HS-27A (cell line): ENCODE results near the gene SNHG17.
"Not testable (repeated sequence)": the region's sequence is repeated elsewhere in the genome, so short reads cannot be mapped to it uniquely, and the experiment has no call there.

Experiments used
- DNase-seq: peaks from one replicate; pipeline ENCODE4 v3.0.0-alpha.2; 2012; ENCODE audit warnings: low read depth, missing footprints

SNHG17 gene

DNA sequence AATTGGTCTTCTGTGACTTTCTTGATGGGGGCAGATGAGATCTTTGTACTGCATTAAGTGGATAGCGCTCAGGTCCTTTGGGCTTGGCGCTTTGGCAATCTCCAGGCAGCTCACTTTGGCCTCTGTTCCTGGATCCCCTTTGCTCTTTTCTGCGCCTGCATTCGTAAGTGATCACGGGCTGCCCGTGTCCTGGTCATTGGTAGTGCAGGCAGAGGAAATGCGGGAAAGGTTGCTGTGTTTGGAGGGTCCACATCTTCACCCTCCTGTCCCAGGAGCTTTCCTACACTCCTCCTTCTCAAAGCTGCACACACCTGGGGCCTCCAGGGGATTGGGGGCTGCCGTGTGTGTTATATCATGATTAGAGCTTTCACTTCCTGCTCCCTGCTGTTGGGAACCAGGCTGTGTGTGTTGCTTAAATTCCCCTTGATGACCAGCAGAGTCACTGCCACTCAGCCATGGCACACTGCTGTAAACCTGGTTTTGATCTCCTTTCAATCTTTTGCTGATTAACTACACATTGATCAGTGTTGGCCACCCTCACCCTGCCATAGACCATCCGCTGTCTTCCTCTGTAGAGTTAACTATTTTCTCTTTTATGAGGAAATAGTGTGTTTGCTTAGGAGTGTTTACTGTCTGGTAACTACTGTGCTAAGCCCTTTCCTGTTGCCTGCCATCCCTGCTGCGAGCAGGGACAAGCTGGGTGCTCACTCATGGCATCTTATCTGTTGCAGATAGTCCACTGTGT is 13.0 kb upstream of the SNHG17 start:
- no peak for DNase-seq

DNA sequence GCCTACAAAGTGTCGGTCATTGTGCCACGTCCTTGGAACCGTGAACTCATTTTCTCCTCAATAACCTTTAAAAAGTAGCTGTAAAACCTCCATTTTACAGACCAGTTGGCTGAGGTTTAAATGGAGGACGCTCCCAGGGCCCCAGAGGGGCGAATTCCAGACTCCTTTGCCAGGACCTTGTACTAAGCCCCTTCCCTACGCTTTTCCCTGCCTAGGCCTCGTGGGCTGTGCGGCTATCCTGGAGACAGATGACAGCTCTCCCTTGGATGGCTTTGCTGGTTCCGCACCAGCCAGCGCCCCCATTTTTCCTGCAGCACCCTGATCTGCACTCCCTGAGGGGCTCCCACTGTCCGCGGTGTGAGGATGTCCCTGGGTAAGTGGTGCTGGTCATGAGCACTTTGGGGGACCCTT is 12.1 kb upstream of the SNHG17 start:
- no peak for DNase-seq

DNA sequence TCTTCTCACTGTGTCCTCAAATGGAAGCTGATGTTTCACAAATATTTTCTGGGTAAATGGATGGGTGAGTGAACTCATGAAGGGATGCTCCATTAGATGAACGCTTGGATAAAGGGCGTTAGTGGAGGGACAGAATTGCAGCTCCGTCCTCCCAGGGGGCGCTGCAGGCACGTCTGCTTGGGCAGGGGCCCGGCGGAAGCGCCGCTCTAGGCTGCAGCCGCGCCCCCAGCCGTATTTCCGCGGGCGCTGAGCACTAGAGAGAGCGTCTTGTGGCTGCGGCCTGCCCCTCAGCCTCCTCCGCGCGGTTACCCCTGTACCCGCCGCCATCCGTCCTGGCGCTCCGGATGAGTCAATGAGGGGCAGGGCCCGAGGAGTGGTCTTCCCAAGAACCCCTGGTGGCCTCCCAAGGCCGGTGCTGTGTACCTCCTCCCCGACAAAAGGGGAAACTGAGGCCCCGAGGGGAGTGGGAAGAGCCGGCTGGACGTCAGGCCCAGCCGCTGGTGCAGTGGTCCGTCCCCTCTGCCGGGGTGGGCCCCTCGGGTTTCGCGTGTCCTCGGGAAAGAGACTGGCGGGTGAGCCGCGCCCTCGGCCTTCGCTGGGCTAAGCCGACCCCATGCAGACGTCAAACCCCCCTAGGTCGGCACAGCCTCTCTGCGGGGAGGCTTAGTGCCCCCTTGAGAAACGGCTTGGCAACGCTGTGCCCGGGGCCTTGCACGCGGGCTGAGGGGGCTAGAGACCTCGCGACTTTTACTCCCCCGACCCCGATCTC is 11.5 kb upstream of the SNHG17 start:
- peak; percentile 77 for DNase-seq

DNA sequence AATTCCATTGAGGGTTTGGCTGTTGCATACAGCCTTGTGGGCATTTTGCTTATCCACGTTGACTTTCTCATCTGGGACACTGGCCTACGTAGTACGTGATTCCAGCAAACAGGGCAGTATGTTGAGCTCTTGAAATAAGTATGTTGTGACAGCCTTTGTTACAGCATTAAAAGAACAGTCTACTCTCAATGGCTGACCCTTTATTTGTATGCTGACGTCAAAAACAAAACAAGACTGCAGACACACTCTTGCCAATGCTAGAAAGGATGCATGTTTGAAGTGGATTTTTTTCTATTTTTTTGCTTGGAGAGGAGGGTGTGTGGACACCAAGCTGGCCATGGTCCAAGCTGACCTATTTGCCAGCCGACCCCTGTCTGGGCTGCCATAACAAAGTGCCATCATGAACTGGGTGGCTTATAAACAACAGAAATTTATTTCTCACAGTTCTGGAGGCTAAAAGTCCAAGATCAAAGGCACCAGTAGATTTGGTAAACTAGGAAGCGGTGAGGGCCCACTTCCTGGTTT is 10.8 kb upstream of the SNHG17 start:
- no peak for DNase-seq

DNA sequence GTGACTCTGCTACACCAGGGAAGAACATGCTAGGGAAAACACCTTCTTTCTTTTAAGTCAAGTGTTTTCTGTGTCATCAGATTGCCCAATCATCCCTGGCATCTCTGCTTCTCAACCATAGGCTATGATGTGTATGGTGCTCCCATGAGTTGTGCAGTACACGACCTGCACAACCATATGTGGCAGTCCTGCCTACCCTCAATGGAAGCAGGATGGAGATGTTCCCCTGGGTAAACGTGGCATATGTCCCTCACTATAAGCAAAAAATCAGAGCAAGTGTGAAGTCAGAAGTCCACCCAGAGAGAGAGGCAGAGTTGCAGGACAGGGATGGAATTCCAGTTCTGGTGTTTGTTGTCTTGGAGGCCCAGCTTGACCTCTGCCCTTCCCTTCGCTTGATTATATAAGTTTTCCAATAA is 10.3 kb upstream of the SNHG17 start:
- no peak for DNase-seq

DNA sequence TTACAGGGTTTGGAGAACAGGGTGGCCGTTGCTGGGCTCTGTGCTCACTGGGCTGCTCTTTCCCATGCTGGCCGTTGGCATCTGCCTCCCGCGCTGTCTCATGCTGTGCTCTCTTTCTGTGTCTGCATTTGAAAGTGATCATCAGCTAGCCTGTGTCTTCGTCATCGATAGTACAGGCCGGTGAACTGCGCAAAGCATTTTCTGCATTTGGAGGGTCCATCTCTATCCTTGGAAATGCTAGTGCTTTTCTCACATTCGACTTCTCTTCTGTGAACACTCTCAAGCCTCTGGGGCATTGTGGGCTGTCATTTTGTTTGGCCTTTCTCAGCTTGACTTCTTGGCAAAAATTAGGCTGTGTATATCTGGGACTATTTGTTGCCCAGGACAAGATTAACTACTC is 6.8 kb upstream of the SNHG17 start:
- DNase-seq = no peak

DNA sequence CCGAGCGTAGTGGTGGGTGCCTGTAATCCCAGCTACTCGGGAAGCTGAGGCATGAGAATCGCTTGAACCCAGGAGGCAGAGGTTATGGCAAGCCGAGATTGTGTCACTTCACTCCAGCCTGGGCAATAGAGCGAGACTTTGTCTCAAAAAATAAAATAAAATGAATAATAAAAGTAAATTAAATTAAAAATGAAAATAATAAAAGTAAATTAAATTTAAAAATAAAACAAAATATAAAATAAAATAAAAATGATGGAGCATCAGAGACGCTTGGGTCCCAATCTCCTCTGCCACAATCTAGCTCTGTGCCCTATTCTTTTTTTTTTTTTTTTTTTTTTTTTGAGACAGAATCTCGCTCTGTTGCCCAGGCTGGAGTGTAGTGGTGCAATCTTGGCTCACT is 6.0 kb upstream of the SNHG17 start:
- DNase-seq = not testable (repeated sequence)

DNA sequence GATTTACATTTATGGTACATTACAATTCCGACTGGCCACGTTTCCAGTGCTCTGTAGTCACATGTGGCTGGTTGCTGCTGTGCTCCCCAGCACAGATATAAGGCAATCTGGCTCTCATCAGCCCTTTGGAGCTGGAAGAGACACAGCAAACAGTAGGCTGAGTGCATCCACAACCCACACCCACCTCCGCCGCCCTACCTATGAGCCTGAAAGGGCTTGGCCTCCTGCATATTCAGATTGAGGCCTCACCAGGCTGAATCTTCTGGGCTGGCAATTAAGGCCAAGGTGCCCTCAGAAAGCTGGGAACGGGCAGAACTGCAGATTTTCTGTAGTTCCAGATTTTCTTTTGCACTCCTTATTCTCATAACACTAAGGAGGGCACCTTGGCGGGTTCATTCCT is 2.7 kb upstream of the SNHG17 start:
- no peak for DNase-seq

DNA sequence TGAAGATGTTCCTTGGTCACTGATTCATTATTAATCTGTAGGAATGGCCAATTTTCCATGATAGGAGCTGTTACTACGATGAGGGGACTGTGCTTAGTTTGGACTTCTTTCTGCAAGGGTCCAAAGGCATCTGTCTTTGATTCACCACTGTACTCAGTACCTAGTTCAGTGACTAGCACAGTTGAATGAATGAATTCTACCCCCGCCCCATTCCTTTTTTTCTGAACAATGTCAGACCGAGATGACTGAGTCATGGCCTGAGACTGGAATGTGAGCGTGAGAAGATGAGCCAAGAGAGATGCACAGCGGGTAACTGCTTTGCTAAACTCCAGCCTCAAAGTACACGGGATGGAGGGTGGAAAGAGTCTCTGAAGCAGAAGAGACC is 419 bp upstream of the SNHG17 start:
- no peak for DNase-seq

DNA sequence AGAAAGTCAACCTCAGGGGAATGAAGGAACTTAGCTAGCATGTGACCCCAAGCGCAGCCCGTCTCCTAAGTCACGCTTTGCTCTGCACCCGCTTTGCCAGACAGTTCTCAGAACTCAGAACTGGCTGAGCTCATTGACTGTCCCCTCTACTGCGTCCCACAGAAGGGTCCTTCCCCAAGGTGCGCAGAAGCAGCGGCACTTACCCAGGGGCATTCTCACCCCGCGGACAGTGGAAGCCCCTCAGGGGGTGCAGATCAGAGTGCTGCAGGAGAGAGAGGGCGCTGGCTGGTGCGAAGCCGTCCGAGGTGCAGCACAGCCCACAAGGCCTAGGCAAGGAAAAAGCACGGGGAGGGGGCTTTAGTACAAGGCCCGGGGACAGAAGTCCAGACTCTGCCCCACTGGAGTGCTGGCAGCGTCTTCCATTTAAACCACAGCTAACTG is 807 bp downstream of the SNHG17 start:
- no peak for DNase-seq

DNA sequence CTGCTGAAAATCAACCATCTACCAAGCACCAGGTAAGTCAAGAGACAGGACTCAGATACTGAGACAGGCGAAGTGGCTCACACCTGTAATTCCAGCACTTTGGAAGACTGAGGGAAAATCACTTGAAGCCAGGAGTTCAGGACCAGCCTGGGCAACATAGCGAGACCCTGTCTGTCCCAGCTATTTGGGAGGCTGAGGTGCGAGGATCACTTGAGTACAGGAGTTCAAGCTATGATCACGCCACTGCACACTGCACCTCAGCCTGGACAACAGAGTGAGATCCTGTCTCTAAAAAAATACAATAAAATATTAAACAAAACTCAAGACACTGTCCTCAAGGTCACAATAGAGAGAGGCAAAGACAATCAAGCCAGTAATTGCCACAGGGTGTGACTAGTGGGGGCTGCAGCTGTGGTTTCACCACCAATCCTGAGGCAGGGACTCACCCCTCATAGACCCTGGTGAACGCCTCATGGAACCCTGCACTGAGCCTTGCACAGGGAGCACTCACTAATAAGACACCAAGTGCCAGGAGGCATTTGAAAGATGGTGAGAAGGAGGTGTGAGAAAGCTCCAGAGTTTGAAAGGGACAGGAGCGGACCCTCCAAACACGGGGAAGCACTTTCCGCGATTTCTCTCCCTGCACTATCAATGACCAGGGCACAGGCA is 1.7 kb downstream of the SNHG17 start:
- no peak for DNase-seq

DNA sequence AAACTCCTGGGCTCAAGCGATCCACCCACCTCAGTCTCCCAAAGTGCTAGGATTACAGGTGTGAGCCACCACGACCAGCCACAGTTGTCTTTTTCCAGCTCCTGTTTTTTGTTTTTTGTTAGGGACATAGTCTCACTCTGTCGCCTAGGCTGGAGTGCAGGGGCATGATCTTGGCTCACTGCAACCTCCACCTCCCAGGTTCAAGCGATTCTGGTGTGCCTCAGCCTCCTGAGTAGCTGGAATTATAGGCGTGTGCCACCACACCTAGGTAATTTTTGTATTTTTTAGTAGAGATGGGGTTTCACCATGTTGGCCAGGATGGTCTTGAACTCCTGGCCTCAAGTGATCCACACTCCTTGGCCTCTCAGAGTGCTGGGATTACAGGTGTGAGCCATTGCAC is 2.3 kb downstream of the SNHG17 start:
- DNase-seq = not testable (repeated sequence)

DNA sequence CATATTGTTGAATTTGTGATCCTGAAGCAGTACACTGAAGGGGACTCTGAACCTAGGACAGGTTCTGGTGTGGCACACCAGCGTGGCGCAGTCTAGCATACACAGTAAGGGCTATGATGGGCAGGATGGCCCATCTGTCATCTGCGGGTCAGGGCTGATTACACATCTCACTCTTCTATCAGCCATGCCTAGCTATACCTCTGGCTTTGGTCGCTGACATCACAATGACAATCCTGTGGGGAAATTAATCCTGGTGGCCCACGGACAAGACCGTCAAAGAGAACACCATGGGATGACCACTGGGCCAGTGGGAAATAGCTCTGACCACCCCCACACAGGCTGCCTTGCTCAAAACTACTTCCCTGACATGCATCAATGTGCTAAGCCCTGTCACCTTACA is 2.8 kb downstream of the SNHG17 start:
- no peak for DNase-seq

DNA sequence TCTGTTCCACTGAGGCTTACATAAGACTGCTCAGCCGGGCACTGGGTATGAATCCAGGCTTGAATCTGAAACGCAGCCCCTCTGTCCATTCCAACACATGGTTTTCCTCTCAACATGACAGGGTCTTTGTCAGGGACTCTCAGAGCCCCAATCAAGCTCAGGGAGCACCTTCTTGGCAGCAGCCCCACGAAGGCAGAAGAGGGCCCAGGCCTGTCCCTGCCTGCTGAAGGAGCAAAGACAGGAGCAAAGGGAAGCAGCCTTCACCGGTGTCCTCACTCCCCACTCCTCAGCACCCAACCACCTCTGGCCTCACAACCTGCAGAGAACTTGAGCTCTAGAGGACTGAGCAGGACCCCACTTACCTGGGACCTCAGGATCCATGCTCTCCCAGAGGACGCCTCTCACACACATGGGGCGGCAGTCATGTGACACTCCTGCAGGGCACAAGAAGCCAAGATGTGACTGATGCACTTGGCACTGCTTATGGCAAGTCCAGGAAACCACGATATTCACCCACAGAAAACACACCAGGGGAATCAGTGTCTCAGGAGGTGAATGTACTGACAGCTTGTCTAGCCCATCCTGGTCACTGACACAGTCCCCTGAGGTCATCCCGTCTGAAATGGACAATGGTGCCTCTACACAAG is 4.3 kb downstream of the SNHG17 start:
- DNase-seq = no peak

DNA sequence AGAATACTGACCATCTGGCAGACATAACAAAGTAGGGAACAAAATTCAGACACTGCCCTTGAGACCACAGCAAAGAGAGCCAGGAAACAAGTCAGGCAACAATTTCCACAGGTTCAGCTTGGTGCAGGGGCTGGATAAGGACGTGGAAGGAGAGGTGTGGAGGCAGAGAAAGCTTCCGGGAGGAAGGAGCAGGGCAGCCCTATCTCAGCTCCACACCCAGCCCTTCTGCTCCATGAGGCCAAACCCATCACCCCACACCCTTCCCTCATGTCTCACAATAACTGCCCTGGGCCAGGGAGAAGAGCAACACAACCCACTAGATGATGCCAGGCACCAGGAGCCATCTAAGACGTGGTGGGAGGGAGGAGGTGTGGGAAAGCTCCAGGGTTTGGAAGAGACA is 5.8 kb downstream of the SNHG17 start:
- no peak for DNase-seq

DNA sequence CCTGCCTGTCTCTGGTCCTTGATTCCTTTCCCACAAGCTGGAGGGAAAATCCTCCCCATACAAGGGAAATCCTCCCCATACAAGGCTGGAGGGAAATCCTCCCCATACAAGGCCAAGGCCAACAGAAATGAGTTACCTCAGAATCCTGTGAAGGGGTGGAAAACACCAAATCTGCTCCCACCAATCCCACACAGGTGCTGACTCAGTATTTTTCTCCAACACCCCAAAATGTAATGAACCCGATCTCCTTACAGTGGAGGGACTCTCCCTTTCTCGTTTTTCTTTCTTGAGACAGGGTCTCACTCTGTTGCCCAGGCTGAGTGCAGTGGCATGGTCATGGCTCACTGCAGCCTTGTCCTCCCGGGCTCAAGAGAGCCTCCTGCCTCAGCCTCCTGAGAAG is 6.3 kb downstream of the SNHG17 start:
- no peak for DNase-seq

DNA sequence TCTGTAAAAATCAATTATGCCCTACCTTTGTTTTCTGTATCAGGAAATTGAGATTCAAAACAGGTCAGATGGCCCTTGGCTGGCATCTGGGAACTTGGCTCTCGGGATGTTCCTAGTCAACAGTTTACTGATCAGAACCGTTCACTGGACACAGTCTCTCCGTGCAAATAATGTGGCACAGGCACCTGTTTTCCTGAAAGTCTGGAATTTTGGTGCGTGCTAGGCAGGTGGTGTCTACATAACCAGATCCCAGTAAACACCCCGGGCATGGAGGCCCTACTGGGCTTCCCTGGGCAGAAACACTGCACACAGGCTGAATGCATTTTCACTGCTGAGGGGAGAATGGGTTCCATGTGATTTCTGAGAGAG is 7.5 kb downstream of the SNHG17 start:
- DNase-seq = no peak

DNA sequence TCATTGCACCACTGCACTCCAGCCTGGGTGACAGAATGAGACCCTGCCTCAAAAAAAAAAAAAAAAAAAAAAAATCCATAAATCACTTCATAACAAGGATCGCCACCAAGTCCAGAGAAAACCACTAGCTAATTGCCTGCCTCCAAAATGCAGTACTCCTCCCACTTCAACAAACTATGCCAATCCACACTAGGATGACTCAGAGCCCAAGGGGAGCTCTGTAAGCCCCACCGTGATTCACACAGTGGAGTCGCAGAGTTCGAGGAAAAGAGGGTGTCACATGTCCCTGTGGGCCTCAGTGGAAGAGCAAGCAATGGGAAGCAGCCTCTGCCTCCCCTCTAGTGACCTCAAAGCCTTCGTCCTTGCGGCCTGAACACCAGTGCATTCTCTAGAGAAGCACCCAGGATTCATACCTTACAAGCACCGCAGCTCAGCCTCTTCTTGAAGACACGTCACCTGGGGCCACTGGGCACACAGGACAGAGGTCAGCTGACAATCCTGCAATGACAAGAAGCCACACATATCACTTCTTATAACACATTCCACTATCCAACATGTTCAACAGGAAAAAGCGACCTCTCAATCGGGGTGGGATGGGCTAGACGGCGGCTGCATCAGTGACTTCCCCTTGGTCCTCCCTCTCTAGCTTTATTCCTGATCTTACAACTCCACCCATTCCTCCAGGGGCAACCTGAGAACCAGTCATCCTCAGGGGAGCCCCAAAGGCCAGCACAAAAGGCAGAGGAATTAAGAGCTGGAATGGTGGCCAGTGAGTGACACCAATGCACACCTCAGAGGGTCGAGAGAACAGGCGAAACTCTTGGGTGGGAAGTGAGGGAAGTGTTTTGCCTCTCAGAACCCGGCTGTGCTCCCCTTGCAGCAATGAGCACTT is 8.9 kb downstream of the SNHG17 start:
- peak; percentile 81 for DNase-seq

DNA sequence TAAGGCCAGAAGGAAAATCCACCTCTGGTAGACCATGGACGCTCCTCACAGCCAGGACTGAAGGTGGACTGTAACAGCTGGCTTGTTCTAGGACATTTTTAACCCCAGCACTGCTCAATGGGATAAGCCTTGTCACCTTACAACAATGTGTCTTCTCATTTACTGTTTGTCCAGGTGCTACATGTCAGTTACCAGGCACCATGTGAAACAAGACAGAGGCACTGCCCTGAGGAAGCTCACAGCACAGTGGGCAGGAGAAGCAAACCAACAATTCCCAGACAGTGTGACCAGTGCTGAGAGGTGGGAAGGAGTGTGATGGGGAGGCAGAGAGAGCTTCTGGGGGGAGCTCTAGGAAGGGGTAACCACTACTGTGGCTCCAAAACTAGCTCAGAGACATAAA is 10.7 kb downstream of the SNHG17 start:
- no peak for DNase-seq

DNA sequence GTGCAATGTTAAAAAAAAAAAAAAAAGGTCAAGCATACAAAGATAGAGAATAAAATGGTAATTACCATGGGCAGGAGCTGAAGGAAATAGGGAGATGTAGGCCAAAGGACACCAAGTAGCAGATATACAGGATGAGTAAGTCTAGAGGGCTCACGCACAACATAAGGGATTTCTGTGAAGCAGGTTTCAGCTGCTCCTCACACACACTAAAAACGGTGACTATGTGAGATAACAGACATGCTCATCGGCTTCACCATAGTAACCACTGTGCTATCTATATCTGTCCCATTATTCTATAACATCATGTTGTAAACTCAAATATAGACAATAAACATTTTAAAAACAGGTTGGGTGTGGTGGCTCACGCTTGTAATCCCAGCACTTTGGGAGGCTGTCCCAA is 11.6 kb downstream of the SNHG17 start:
- DNase-seq = no peak

DNA sequence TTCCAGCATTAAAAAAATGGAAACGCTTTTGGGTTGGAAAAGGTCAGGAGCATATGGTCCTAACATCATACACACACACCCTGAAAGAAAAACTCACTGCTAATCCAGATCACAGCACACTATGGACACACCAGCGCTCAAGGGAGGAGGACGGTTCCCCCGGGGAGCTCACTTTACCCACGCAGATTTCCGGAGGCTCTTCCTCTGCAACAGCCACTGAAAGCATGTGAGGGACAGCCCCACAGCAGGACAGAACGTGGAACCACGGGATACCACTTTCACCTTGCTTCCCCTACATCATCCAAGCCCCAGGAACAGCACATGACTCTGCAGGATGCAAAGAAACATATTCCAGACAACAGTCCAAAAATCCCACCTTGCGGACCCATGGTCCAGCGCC is 13.2 kb downstream of the SNHG17 start:
- DNase-seq = no peak
